Measurements from ENCODE around the gene PAOX.

The PAOX gene

DNA sequence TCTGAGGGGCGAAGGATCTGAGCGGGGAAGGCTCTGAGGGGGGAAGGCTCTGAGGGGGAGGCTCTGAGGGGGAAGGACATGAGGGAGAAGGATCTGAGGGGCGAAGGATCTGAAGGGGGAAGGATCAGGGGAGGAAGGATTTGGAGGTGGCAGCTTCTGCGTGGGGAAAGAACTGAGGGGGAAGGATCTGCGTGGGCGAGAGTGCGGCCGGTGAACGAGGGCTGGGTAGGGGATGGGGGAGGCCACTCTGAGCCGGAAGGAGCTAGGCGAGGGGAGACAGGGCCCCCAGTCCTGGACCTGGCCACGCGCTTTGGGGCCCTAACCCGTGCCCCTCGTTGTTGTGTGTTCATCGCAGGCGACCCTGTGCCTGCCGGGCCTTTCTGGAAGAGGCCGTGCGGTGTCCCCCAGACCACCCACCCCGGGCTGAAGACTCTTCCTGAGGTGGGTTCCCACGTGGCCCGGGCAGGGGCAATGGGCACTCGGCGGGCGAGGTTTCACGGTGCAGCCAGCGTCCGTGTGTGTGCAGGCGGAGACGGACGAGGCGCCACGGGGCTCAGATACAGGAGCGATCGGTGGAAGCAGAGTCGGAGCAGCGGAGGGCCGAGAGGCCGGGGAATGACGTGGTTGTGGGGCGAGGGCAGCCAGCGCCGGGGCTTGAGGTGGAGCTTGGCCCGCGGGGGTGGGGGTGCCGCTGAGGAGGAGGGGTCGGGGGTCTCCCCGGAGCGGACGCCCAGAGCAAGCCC, 44.4 kb upstream of the PAOX start:
- H3K36me3 ChIP-seq (ENCODE audit: insufficient read depth, low read length) = no peaks in the 10 kb centered on the region
- H3K9me3 ChIP-seq (ENCODE audit: insufficient read depth, low read length, severe bottlenecking) = no peaks in the 10 kb centered on the region
- no peak overlapping the region for H3K9ac ChIP-seq (ENCODE audit: low read depth, low read length)
- no peak overlapping the region for H3K4me2 ChIP-seq (ENCODE audit: insufficient read depth, low read length)
- peaks cover 4% of the 10 kb centered on the region for H3K4me1 ChIP-seq (ENCODE audit: insufficient read depth, low read length)
- H3K27ac ChIP-seq (ENCODE audit: low read length) = no peak overlapping the region
- peaks cover 5% of the 10 kb centered on the region for H3K27me3 ChIP-seq (ENCODE audit: insufficient read depth, low read length, poor library complexity)
- H4K20me1 ChIP-seq (ENCODE audit: insufficient read depth, low read length) = no peaks in the 10 kb centered on the region; the same call in 1 of the 2 replicates
- TF ChIP-seq, protein P1, sequence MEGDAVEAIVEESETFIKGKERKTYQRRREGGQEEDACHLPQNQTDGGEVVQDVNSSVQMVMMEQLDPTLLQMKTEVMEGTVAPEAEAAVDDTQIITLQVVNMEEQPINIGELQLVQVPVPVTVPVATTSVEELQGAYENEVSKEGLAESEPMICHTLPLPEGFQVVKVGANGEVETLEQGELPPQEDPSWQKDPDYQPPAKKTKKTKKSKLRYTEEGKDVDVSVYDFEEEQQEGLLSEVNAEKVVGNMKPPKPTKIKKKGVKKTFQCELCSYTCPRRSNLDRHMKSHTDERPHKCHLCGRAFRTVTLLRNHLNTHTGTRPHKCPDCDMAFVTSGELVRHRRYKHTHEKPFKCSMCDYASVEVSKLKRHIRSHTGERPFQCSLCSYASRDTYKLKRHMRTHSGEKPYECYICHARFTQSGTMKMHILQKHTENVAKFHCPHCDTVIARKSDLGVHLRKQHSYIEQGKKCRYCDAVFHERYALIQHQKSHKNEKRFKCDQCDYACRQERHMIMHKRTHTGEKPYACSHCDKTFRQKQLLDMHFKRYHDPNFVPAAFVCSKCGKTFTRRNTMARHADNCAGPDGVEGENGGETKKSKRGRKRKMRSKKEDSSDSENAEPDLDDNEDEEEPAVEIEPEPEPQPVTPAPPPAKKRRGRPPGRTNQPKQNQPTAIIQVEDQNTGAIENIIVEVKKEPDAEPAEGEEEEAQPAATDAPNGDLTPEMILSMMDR (IDR thresholded peaks at IDR 0.05; ENCODE audit: borderline replicate concordance, extremely low read depth, low read length, poor library complexity, severe bottlenecking) = no peak
- TF ChIP-seq EZH2 (IDR thresholded peaks at IDR 0.05; ENCODE audit: borderline replicate concordance, low read depth, low read length, severe bottlenecking) = no peak
- no peak for ATAC-seq (ENCODE audit: insufficient read depth, low read depth)
- no peak for DNase-seq
- no peaks in the 10 kb centered on the region for H3K79me2 ChIP-seq (ENCODE audit: insufficient read depth, low read length)
- no peak overlapping the region for H2AFZ ChIP-seq (ENCODE audit: low read depth, low read length)
- H3K4me3 ChIP-seq (ENCODE audit: low read depth in 1 of 2, low read length in 2 of 2) = no peak overlapping the region

DNA sequence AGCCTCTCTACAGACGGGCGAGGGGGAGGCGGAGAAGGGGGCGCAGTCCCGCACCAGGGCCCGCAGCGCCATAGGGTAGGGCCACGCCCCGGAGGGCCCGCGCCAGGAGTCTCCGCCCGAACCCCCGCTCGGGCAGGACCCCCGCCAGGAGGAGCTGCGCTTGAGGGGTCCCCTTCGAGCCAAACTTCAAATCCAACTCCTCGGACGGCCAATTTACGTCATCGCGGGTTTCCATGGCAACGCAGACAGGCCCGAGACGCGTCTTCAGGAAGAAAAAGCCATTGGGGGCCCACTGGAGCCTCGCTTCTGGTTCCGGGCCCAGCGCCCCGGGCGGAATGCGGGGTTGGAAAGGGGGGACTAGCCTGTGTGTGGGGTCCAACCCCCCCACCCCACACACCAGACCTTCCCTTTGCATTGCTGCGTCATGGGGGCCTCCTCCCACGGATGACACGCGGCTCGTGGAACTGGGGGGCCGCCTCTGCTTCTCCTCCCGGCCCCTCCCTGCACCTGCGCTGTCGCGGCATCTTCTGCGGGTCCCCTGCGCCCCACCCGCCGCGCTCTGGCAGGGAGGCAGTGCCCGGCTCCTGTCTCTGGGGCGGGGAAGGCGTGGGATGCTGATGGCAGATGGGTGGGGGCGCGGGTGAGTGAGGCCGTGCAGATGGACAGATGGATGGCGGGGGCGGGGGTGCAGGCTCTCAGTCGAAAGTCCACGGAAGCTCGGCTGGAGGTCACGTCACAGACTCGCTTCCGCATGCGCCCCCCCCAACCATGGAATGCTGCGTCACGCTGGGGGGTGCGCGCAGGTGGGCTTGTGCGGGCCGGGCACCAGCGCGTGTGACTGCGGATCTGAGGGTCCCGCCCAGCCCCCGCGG, 43.6 kb upstream of the PAOX start:
- no peak overlapping the region for H3K4me3 ChIP-seq (ENCODE audit: low read depth in 1 of 2, low read length in 2 of 2)
- no peak for ATAC-seq (ENCODE audit: insufficient read depth, low read depth)
- no peak for DNase-seq
- TF ChIP-seq, protein P1 (IDR thresholded peaks at IDR 0.05; ENCODE audit: borderline replicate concordance, extremely low read depth, low read length, poor library complexity, severe bottlenecking) = no peak
- TF ChIP-seq EZH2 (IDR thresholded peaks at IDR 0.05; ENCODE audit: borderline replicate concordance, low read depth, low read length, severe bottlenecking) = no peak
- H4K20me1 ChIP-seq (ENCODE audit: insufficient read depth, low read length) = no peaks in the 10 kb centered on the region; the same call in 1 of the 2 replicates
- no peaks in the 10 kb centered on the region for H3K9me3 ChIP-seq (ENCODE audit: insufficient read depth, low read length, severe bottlenecking)
- no peaks in the 10 kb centered on the region for H3K79me2 ChIP-seq (ENCODE audit: insufficient read depth, low read length)
- no peaks in the 10 kb centered on the region for H3K4me1 ChIP-seq (ENCODE audit: insufficient read depth, low read length)
- H3K9ac ChIP-seq (ENCODE audit: low read depth, low read length) = no peak overlapping the region
- H3K27ac ChIP-seq (ENCODE audit: low read length) = no peak overlapping the region
- no peak overlapping the region for H3K4me2 ChIP-seq (ENCODE audit: insufficient read depth, low read length)
- no peak overlapping the region for H2AFZ ChIP-seq (ENCODE audit: low read depth, low read length)
- H3K36me3 ChIP-seq (ENCODE audit: insufficient read depth, low read length) = no peaks in the 10 kb centered on the region
- H3K27me3 ChIP-seq (ENCODE audit: insufficient read depth, low read length, poor library complexity) = peaks cover 5% of the 10 kb centered on the region

DNA sequence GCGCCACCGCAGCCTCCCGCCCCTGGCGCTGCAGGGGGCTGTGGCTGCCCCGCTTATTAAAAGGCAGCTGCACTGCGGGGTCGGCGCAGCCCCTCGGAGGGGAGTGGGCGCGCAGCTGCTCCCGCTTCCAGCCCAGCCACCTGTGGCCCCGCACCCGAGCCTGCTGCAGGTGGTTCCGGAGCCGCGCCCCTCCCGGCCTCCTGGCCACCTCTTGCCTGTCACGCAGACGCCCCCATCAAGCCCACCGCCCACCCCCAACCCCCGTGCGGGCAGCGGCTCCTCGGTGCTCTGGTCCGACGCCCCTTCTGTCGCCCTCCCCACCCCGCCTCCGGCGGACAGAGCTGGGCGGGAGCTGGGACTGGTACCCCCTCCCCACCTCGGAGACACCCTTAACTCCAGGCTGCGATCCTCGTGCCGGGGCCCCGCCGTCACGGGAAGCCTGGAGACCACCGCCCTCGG, 42.9 kb upstream of the PAOX start:
- DNase-seq (no peak), ATAC-seq (ENCODE audit: insufficient read depth, low read depth) (no peak)
- no peaks in the 10 kb centered on the region for H3K79me2 ChIP-seq (ENCODE audit: insufficient read depth, low read length)
- no peaks in the 10 kb centered on the region for H3K4me1 ChIP-seq (ENCODE audit: insufficient read depth, low read length)
- TF ChIP-seq EZH2 (IDR thresholded peaks at IDR 0.05; ENCODE audit: borderline replicate concordance, low read depth, low read length, severe bottlenecking) = no peak
- TF ChIP-seq, protein P1 (IDR thresholded peaks at IDR 0.05; ENCODE audit: borderline replicate concordance, extremely low read depth, low read length, poor library complexity, severe bottlenecking) = no peak
- no peak overlapping the region for H3K4me2 ChIP-seq (ENCODE audit: insufficient read depth, low read length)
- no peak overlapping the region for H3K9ac ChIP-seq (ENCODE audit: low read depth, low read length)
- H3K27me3 ChIP-seq (ENCODE audit: insufficient read depth, low read length, poor library complexity) = peaks cover 5% of the 10 kb centered on the region
- H3K36me3 ChIP-seq (ENCODE audit: insufficient read depth, low read length) = no peaks in the 10 kb centered on the region
- H2AFZ ChIP-seq (ENCODE audit: low read depth, low read length) = no peak overlapping the region
- H3K27ac ChIP-seq (ENCODE audit: low read length) = no peak overlapping the region
- no peaks in the 10 kb centered on the region for H3K9me3 ChIP-seq (ENCODE audit: insufficient read depth, low read length, severe bottlenecking)
- H4K20me1 ChIP-seq (ENCODE audit: insufficient read depth, low read length) = no peaks in the 10 kb centered on the region; the same call in 1 of the 2 replicates
- no peak overlapping the region for H3K4me3 ChIP-seq (ENCODE audit: low read depth in 1 of 2, low read length in 2 of 2)

Measured in DND-41 (cell line).